Activated CD4-positive, alpha-beta T cell treated with anti-CD3 and anti-CD28 coated beads, Interleukin-2, Interleukin-4, amounts not matched to agents 100 ng/mL and 50 ng/mL, durations not matched to agents 16 hours and 8 hours (primary cell): ENCODE results near the gene CTR9.

Experiments
- DNase-seq: peaks from one replicate; pipeline ENCODE4 v3.0.0-alpha.2; 2020; ENCODE audit warnings: low spot score

Gene CTR9

GRCh38 chr11:10750838-10751580 is at the start of gene CTR9:
CTR9 (plus strand) TSS chr11:10751246; CDS start chr11:10751413, 167 bp downstream.
- peak; percentile 93 for DNase-seq

- DNase-seq, result no peak
Measured at GRCh38 chr11:10701982-10702381, 49.1 kb upstream of the CTR9 start.

GRCh38 chr11:10708131-10708530 is 42.9 kb upstream of the CTR9 start:
- DNase-seq, result no peak

GRCh38 chr11:10709299-10710086 is 41.6 kb upstream of the CTR9 start:
- no peak for DNase-seq

GRCh38 chr11:10715571-10715970 is 35.5 kb upstream of the CTR9 start:
- DNase-seq, result no peak

GRCh38 chr11:10716122-10716521 is 34.9 kb upstream of the CTR9 start:
- no peak for DNase-seq

GRCh38 chr11:10716543-10717259 is 34.3 kb upstream of the CTR9 start:
- no peak for DNase-seq

- DNase-seq, result no peak
Measured at GRCh38 chr11:10719616-10720015, 31.4 kb upstream of the CTR9 start.

GRCh38 chr11:10720881-10721376 is 30.1 kb upstream of the CTR9 start:
- DNase-seq, result no peak

- no peak for DNase-seq
Measured at GRCh38 chr11:10722307-10722706, 28.7 kb upstream of the CTR9 start.

- DNase-seq, result peak; percentile 29
Measured at GRCh38 chr11:10725114-10725906, 25.7 kb upstream of the CTR9 start.

- DNase-seq, result peak; percentile 25
Measured at GRCh38 chr11:10725907-10726253, 25.2 kb upstream of the CTR9 start.

- DNase-seq, result no peak
Measured at GRCh38 chr11:10727146-10727851, 23.7 kb upstream of the CTR9 start.

GRCh38 chr11:10728154-10728553 is 22.9 kb upstream of the CTR9 start:
- DNase-seq, result no peak

GRCh38 chr11:10728789-10729472 is 22.1 kb upstream of the CTR9 start:
- DNase-seq, result no peak

GRCh38 chr11:10730151-10730550 is 20.9 kb upstream of the CTR9 start:
- no peak for DNase-seq

GRCh38 chr11:10731064-10731680 is 19.9 kb upstream of the CTR9 start:
- no peak for DNase-seq

- DNase-seq, result peak; percentile 89
Measured at GRCh38 chr11:10735481-10736475, 15.3 kb upstream of the CTR9 start.
